Measurements from ENCODE around the gene RSPO4.

GRCh38 chr20:946826-947225, 55.3 kb downstream of the RSPO4 start:
- TF ChIP-seq CTCF (IDR thresholded peaks at IDR 0.05) (no peak), POLR2A (IDR thresholded peaks at IDR 0.05) (no peak)
